HG02840 (cell line): ENCODE results near the gene CDH15.
"Not testable (repeated sequence)": the region's sequence is repeated elsewhere in the genome, so short reads cannot be mapped to it uniquely, and the experiment has no call there.

Experiments
- ATAC-seq: cut with Tn5 transposase; IDR thresholded peaks from one replicate; pipeline ENCODE4 v1.9.1; 2021; ENCODE audit warnings: mild to moderate bottlenecking, moderate library complexity, moderate number of reproducible peaks; ENCODE audit not compliant: unreplicated experiment, low FRiP score

CDH15 gene

GRCh38 chr16:89155851-89156739 is 15.5 kb upstream of the CDH15 start:
- ATAC-seq, result no peak

GRCh38 chr16:89156740-89157645 is 14.6 kb upstream of the CDH15 start:
- ATAC-seq, result no peak

GRCh38 chr16:89157778-89158177 is 13.8 kb upstream of the CDH15 start:
- no peak for ATAC-seq

- no peak for ATAC-seq
These were observed 12.3 kb upstream of the CDH15 start for GRCh38 chr16:89159066-89159849.

GRCh38 chr16:89159850-89160354 is 11.6 kb upstream of the CDH15 start:
- ATAC-seq, result no peak

- no peak for ATAC-seq
These were observed 10.4 kb upstream of the CDH15 start for GRCh38 chr16:89160977-89161701.

GRCh38 chr16:89161763-89162713 is 9.5 kb upstream of the CDH15 start:
- ATAC-seq, result no peak

GRCh38 chr16:89163297-89163696 is 8.3 kb upstream of the CDH15 start:
- ATAC-seq, result no peak

GRCh38 chr16:89164436-89164835 is 7.1 kb upstream of the CDH15 start:
- ATAC-seq, result no peak

- ATAC-seq, result no peak
These were observed 6.5 kb upstream of the CDH15 start for GRCh38 chr16:89164847-89165680.

GRCh38 chr16:89165681-89165979 is 5.9 kb upstream of the CDH15 start:
- not testable (repeated sequence) for ATAC-seq

GRCh38 chr16:89166696-89167424 is 4.7 kb upstream of the CDH15 start:
- no peak for ATAC-seq

- ATAC-seq, result no peak
These were observed 4.1 kb upstream of the CDH15 start for GRCh38 chr16:89167425-89167941.

GRCh38 chr16:89168381-89169189 is 3.0 kb upstream of the CDH15 start:
- ATAC-seq, result no peak

GRCh38 chr16:89169778-89170177 is 1.8 kb upstream of the CDH15 start:
- ATAC-seq, result no peak
